Thyroid gland (tissue), 4 donors: Measurements from ENCODE around the gene GALNT13.

Experiments
- POLR2A ChIP-seq, 2 donors: fragments of 450-650 bp; IDR thresholded peaks; one replicate each; pipeline ENCODE4 v1.6.1; 2017; ENCODE audit warnings: antibody characterized with exemption in 2 of 2, mild to moderate bottlenecking in 2 of 2, moderate library complexity in 1 of 2
- TF ChIP-seq, protein P1 (sequence below), 6 experiments: fragments of 200-600 bp in 3 of 6; fragments of 450-650 bp in 3 of 6; sonication (generic) in 3 of 6; IDR thresholded peaks; one replicate each; pipeline ENCODE4 v1.5.1; 2016 to 2019; ENCODE audit warnings: antibody characterized with exemption in 6 of 6, mild to moderate bottlenecking in 2 of 6, inconsistent platforms in 1 of 6, moderate library complexity in 1 of 6

DNA sequence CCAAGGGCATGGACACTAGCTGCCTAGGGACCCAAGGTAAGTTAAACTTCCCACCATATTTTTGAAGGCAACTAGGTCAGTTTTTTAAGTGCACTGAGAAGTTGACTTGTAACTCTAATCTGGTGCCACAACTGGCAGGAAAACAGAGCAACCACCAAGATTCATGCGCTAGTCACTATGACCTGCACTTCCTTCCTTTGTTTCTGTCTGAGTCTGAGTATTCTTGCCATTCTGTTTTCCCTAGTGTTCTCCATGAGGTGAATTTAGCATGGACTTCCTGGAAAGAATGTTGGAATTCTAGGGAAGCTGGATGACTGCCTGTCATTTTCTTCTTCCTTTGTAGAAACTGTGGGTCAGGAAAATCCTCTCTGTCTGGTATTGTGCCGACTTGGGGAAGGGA lies 249.0 kb downstream of the GALNT13 start:
- TF ChIP-seq POLR2A (IDR thresholded peaks at IDR 0.05): no peak
- TF ChIP-seq, protein P1, sequence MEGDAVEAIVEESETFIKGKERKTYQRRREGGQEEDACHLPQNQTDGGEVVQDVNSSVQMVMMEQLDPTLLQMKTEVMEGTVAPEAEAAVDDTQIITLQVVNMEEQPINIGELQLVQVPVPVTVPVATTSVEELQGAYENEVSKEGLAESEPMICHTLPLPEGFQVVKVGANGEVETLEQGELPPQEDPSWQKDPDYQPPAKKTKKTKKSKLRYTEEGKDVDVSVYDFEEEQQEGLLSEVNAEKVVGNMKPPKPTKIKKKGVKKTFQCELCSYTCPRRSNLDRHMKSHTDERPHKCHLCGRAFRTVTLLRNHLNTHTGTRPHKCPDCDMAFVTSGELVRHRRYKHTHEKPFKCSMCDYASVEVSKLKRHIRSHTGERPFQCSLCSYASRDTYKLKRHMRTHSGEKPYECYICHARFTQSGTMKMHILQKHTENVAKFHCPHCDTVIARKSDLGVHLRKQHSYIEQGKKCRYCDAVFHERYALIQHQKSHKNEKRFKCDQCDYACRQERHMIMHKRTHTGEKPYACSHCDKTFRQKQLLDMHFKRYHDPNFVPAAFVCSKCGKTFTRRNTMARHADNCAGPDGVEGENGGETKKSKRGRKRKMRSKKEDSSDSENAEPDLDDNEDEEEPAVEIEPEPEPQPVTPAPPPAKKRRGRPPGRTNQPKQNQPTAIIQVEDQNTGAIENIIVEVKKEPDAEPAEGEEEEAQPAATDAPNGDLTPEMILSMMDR (IDR thresholded peaks at IDR 0.05): no peak
